Measurements from ENCODE around the gene QKI.
"Not testable (repeated sequence)": the region's sequence is repeated elsewhere in the genome, so short reads cannot be mapped to it uniquely, and the experiment has no call there.

Gene QKI

DNA sequence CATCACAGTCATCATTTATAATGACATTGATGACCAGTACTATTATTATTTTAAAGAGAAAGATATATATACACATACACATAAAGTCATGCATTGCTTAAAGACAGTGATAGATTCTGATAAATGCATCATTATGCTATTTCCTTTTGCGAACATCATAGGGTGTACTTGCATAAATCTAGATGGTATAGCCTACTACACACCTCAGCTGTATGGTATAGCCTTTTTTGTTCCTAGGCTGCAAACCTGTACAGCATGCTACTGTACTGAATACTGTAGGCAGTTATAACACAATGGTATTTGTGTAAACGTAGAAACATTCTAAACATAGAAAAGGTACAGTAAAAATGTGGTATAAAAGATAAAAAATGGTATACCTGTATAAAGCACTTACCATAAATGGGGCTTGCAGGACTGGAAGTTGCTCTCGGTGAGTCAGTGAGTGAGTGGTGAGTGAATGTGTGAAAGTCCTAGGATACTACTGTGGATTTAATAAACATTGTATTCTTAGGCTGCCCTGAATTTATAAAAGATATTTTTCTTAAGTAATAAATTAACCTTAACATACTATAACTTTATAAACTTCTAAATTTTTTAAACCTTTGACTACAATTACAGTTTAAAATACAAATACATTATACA, 23.9 kb downstream of the QKI start:
- H3K27ac Mint-ChIP-seq, result no peak overlapping the region
- DNase-seq (ENCODE audit: low spot score in 2 of 2) (no peak), ATAC-seq (peak; percentile 51)
- no peaks in the 10 kb centered on the region for H3K9me3 Mint-ChIP-seq
- H3K4me1 Mint-ChIP-seq, result peaks cover 45% of the 10 kb centered on the region
- no peaks in the 10 kb centered on the region for H3K36me3 Mint-ChIP-seq
- no peak overlapping the region for H3K4me3 Mint-ChIP-seq

- no peaks in the 10 kb centered on the region for H3K36me3 Mint-ChIP-seq
- H3K4me3 Mint-ChIP-seq, result no peak overlapping the region
- H3K9me3 Mint-ChIP-seq, result no peaks in the 10 kb centered on the region
- no peak for ATAC-seq
- no peak overlapping the region for H3K27ac Mint-ChIP-seq
- no peak for DNase-seq (ENCODE audit: low spot score in 2 of 2)
- H3K4me1 Mint-ChIP-seq, result peaks cover 41% of the 10 kb centered on the region
These were observed 24.4 kb downstream of the QKI start for GRCh38 chr6:163438940-163439335.

- H3K9me3 Mint-ChIP-seq; ATAC-seq; H3K4me3 Mint-ChIP-seq; DNase-seq (ENCODE audit: low spot score in 2 of 2); H3K27ac Mint-ChIP-seq; H3K36me3 Mint-ChIP-seq: not testable (repeated sequence)
- peaks cover 39% of the 10 kb centered on the region for H3K4me1 Mint-ChIP-seq
These were observed 24.9 kb downstream of the QKI start for GRCh38 chr6:163439390-163439789.

- Mint-ChIP-seq H3K4me3 (no peak overlapping the region), H3K4me1 (peaks cover 37% of the 10 kb centered on the region)
- no peak for ATAC-seq
These were observed 25.5 kb downstream of the QKI start for GRCh38 chr6:163439997-163440396.

GRCh38 chr6:163442336-163442735, 27.8 kb downstream of the QKI start:
- DNase-seq (ENCODE audit: low spot score in 2 of 2), result no peak
- no peaks in the 10 kb centered on the region for H3K36me3 Mint-ChIP-seq

More at GRCh38 chr6:163439997-163440396, 25.5 kb downstream of the QKI start:
- no peak for DNase-seq (ENCODE audit: low spot score in 2 of 2)
- H3K27ac Mint-ChIP-seq, result no peak overlapping the region
- no peaks in the 10 kb centered on the region for H3K9me3 Mint-ChIP-seq
- no peaks in the 10 kb centered on the region for H3K36me3 Mint-ChIP-seq

DNA sequence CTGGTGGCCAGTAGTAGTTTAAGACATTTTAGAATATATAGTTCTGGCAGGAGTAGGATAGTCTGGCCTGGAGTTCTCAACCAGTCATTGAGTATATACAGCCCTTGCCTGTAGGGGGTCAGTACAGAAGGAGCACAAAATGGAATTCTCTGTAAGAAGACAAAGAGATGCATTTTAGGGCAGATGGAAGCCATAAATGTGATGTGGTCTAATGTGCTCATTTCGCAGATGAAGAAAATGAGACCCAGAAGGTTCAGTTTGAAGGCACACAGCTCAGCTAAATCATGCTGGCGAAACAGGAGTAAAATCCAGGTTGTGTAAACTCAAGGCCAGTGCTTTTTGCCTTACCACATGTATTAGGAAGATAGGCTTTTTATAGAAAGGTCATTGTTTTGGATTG, 29.6 kb downstream of the QKI start:
- ATAC-seq, result no peak
- peaks cover 29% of the 10 kb centered on the region for H3K4me1 Mint-ChIP-seq
- H3K27ac Mint-ChIP-seq, result no peak overlapping the region
- H3K4me3 Mint-ChIP-seq, result no peak overlapping the region
- DNase-seq (ENCODE audit: low spot score in 2 of 2), result no peak
- no peaks in the 10 kb centered on the region for H3K9me3 Mint-ChIP-seq
- no peaks in the 10 kb centered on the region for H3K36me3 Mint-ChIP-seq

More at GRCh38 chr6:163442336-163442735, 27.8 kb downstream of the QKI start:
- no peak overlapping the region for H3K27ac Mint-ChIP-seq
- H3K4me3 Mint-ChIP-seq, result no peak overlapping the region
- peaks cover 30% of the 10 kb centered on the region for H3K4me1 Mint-ChIP-seq
- no peaks in the 10 kb centered on the region for H3K9me3 Mint-ChIP-seq
- ATAC-seq, result no peak

- H3K9me3 Mint-ChIP-seq, result no peaks in the 10 kb centered on the region
- no peaks in the 10 kb centered on the region for H3K36me3 Mint-ChIP-seq
- H3K27ac Mint-ChIP-seq, result no peak overlapping the region
- ATAC-seq (no peak), DNase-seq (ENCODE audit: low spot score in 2 of 2) (no peak)
- peaks cover 30% of the 10 kb centered on the region for H3K4me1 Mint-ChIP-seq
- H3K4me3 Mint-ChIP-seq, result no peak overlapping the region
These were observed 32.0 kb downstream of the QKI start for GRCh38 chr6:163446549-163446948.

GRCh38 chr6:163449076-163449475, 34.6 kb downstream of the QKI start:
- Mint-ChIP-seq H3K27ac (no peak overlapping the region), H3K9me3 (no peaks in the 10 kb centered on the region), H3K4me3 (no peak overlapping the region), H3K36me3 (no peaks in the 10 kb centered on the region), H3K4me1 (peaks cover 25% of the 10 kb centered on the region)
- DNase-seq (ENCODE audit: low spot score in 2 of 2) (no peak), ATAC-seq (no peak)

DNA sequence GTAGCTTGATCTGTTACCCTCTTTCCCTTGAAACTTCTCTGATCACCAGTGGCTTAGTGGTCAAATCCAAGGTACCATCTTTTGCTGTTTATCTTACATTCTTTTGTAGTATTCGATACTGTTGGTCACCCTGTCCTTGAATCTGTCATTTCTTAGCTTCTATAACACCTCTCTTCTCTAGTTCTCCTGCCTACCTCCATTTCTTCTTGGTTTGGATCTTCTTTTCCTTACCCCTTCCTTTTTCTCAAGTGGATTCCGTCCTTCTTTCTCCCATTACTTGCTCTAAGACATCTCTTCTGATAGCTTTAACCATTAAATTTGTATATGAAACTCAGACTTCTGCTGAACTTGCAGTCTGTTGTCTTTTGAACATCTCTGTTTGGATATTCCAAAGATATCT, 39.9 kb downstream of the QKI start:
- H3K4me1 Mint-ChIP-seq, result peaks cover 51% of the 10 kb centered on the region
- DNase-seq (ENCODE audit: low spot score in 2 of 2), result no peak
- no peaks in the 10 kb centered on the region for H3K36me3 Mint-ChIP-seq
- no peaks in the 10 kb centered on the region for H3K9me3 Mint-ChIP-seq
- no peak for ATAC-seq
- H3K4me3 Mint-ChIP-seq, result no peak overlapping the region
- H3K27ac Mint-ChIP-seq, result no peak overlapping the region

DNA sequence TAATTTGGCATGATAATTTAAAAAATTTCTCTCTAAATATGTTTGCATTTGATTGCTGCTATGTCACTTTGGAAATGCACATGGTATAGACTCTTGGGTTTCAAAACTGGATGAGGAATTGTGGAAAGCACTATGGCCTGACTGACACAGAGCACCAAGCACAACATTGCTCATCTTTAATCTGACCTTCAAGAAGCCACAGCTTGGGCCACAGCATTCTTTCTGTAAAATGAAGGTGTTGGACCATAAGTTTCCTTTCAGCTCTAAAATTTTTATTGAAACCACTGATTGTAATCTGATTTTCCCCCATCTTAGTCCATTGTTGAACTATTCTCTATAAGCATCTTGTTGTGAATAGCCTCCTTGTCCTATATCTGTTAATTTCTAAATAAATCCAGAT, 41.0 kb downstream of the QKI start:
- peaks cover 54% of the 10 kb centered on the region for H3K4me1 Mint-ChIP-seq
- ATAC-seq, result no peak
- no peaks in the 10 kb centered on the region for H3K36me3 Mint-ChIP-seq
- H3K27ac Mint-ChIP-seq, result peak overlapping the region; percentile 16
- no peaks in the 10 kb centered on the region for H3K9me3 Mint-ChIP-seq
- H3K4me3 Mint-ChIP-seq, result no peak overlapping the region
- no peak for DNase-seq (ENCODE audit: low spot score in 2 of 2)

- Mint-ChIP-seq H3K9me3 (no peaks in the 10 kb centered on the region), H3K4me1 (peaks cover 51% of the 10 kb centered on the region), H3K27ac (peak overlapping the region; percentile 76), H3K36me3 (no peaks in the 10 kb centered on the region), H3K4me3 (no peak overlapping the region)
- ATAC-seq (peak; percentile 58), DNase-seq (ENCODE audit: low spot score in 2 of 2) (no peak)
These were observed 43.4 kb downstream of the QKI start for GRCh38 chr6:163457637-163458561.

DNA sequence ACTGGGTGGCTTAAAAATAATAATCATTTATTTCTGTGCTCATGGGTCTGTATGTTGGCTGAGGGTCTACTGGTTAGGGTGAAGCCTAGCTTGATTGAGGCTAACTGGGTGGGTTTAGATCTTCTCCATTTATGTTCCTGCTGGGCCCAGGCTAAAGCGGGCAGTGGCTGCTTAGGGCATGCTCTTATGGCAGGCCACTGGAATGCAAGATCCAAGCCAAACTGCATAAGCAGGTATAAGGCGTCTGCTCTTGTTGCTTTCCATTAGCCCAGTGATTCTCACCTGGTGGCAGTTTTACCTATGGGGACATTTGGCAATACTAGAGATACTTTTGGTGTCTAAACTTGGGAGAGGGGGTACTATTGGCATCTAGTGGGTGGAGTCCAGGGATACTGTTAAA, 44.5 kb downstream of the QKI start:
- no peak for DNase-seq (ENCODE audit: low spot score in 2 of 2)
- Mint-ChIP-seq H3K4me1 (peaks cover 56% of the 10 kb centered on the region), H3K9me3 (no peaks in the 10 kb centered on the region), H3K27ac (peak overlapping the region; percentile 92), H3K4me3 (peak overlapping the region; percentile 67), H3K36me3 (no peaks in the 10 kb centered on the region)
- ATAC-seq, result no peak

DNA sequence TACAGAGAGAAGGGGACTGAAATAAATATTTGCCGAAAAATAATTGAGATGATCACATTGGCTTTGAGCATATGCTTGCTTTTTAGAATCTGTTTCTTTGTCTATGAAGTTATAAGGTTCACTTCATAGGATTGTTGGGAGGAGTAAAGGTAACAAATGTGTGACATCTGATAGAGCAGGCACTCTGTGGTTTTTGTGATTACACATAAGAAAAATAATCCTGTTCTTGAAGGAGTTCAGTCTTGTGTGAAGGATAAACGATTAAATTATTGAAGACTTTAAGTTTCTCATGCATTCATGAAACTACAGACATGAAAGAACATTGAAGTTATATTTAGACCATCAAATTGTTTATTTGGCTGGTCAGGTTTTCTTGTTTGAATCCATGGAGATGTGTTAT, 45.0 kb downstream of the QKI start:
- Mint-ChIP-seq H3K4me1 (peaks cover 52% of the 10 kb centered on the region), H3K27ac (peak overlapping the region; percentile 92), H3K9me3 (no peaks in the 10 kb centered on the region), H3K36me3 (no peaks in the 10 kb centered on the region), H3K4me3 (peak overlapping the region; percentile 67)
- ATAC-seq (no peak), DNase-seq (ENCODE audit: low spot score in 2 of 2) (no peak)

- Mint-ChIP-seq H3K4me3 (peak overlapping the region; percentile 67), H3K9me3 (no peaks in the 10 kb centered on the region), H3K27ac (peak overlapping the region; percentile 92), H3K4me1 (peaks cover 49% of the 10 kb centered on the region), H3K36me3 (no peaks in the 10 kb centered on the region)
- DNase-seq (ENCODE audit: low spot score in 2 of 2) (peak; percentile 9 to 52), ATAC-seq (peak; percentile 89)
These were observed 45.8 kb downstream of the QKI start for GRCh38 chr6:163460307-163460782.

DNA sequence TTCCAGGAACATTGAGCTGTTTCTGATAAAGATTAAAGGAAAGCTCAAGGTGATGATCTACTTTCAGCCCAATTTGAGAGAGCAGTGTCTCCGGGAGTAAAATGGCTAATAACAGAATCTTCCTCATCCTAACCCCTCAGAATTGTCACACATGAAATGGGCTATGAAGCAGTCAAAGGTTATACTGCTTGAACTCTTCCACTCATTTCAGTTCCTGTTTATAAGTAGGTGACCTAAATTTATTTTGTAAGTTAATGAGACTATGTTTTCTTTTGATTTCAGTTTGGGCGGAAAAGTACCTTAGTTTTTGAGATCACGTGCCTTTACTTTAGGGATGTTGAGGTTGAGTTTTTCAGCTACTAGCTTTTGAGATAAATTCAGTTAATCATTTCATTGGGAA, 47.2 kb downstream of the QKI start:
- Mint-ChIP-seq H3K4me1 (peaks cover 42% of the 10 kb centered on the region), H3K9me3 (no peaks in the 10 kb centered on the region), H3K36me3 (no peaks in the 10 kb centered on the region), H3K4me3 (peak overlapping the region; percentile 67), H3K27ac (peak overlapping the region; percentile 92)
- DNase-seq (ENCODE audit: low spot score in 2 of 2), result no peak
- ATAC-seq, result no peak

DNA sequence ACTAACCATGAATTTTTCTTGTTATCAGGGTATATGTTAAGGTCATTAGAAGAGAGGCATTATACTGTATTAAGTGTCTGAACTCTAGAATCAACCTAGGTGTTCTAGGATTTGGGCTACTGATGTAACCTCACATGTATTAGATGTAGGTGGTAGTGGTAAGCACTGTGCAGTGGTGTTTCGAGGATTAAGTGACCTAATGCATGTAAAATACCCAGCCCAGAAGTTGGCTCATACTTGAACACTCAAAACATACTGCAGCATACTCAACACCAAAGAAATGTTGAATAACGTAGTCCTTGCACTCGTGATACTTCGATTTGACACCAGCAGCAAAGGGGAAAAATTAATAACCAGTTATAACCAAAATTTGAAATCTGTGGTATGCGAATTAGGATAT, 48.7 kb downstream of the QKI start:
- H3K4me3 Mint-ChIP-seq, result peak overlapping the region; percentile 5
- ATAC-seq (peak; percentile 80), DNase-seq (ENCODE audit: low spot score in 2 of 2) (no peak)
- no peaks in the 10 kb centered on the region for H3K9me3 Mint-ChIP-seq
- H3K36me3 Mint-ChIP-seq, result no peaks in the 10 kb centered on the region
- H3K4me1 Mint-ChIP-seq, result peaks cover 33% of the 10 kb centered on the region
- H3K27ac Mint-ChIP-seq, result peak overlapping the region; percentile 2
